ENCODE results near the gene E2F6. TPM values are rescaled to one million over a fixed set of nuclear protein-coding genes. Genes with fewer than 3 reads are reported as not detected.

Gene E2F6
- polyA plus RNA-seq, 1 of the 3 experiments (the other 2 are of a cell fraction), result 15.3 TPM

DNA sequence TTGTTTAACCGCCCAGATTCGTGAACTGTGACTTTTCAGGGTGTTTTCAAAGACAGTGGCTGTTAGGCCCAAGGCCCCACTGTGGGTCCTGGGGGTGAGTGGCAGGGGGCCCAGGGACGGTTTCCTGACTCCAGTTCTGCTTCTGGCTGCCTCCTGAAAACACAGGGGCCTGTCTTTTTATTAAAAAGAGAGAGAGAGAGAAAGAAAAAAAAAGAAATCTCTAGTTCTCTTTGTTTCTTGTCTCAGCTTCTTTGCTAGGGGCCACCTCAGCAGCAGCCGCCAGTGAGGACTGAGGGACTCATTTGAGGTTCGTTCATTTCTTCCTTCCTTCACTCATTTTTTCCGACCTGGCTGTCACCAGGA lies 15.4 kb upstream of the E2F6 start:
- Histone ChIP-seq H3K4me1 (ENCODE audit: control insufficient read depth in 1 of 2, insufficient read depth in 2 of 2, low read depth in 1 of 2, low read length in 1 of 2) (peaks cover 0 to 6% of the 10 kb centered on the region in 2 experiments; a peak in 1 of 4 replicates), H3K36me3 (replicated peaks in 1 of 2; ENCODE audit: control insufficient read depth in 1 of 2, insufficient read depth in 2 of 2, low read length in 1 of 2) (no peaks in the 10 kb centered on the region), H3K9me2 (no peaks in the 10 kb centered on the region), H3K27ac (ENCODE audit: low read depth in 2 of 2, low read length in 1 of 2) (no peak overlapping the region), H3K4me2 (no peak overlapping the region), H3K79me2 (ENCODE audit: insufficient read depth) (no peaks in the 10 kb centered on the region), H3K9ac (no peak overlapping the region), H4K20me1 (ENCODE audit: insufficient read depth) (no peaks in the 10 kb centered on the region), H3K9me3 (no peaks in the 10 kb centered on the region), H2AFZ (ENCODE audit: low read depth) (no peak overlapping the region), H3K4me3 (ENCODE audit: low read depth in 2 of 2, low read length in 1 of 2) (no peak overlapping the region), H3F3A (replicated peaks; ENCODE audit: insufficient read depth) (no peaks in the 10 kb centered on the region), H3K27me3 (ENCODE audit: insufficient read depth) (peaks cover 10% of the 10 kb centered on the region; the same call in 1 of the 2 replicates)
- 96% methylated on average over 6 of the region's 6 CpGs for WGBS (ENCODE audit: low lambda C conversion rate)
- CTCF ChIA-PET, result interaction anchor here (0.9 to 13.2 kb wide), 13 partner anchors 10 to 349 kb away, joined by 3 to 708 read pairs (median 4); partner anchors contain the start of gene GREB1
- POLR2A ChIA-PET, result interaction anchor here (2.5 kb wide), 1 partner anchor 16 kb away, joined by 16 read pairs; the partner anchor contains the start of gene E2F6
- DNase-seq, result no peak
- TF ChIP-seq NFIC (IDR thresholded peaks at IDR 0.05; ENCODE audit: borderline replicate concordance), result no peak
- no peak for TF ChIP-seq FOXM1 (IDR thresholded peaks at IDR 0.05; ENCODE audit: low read depth)
- no peak for TF ChIP-seq ZBTB33 (IDR thresholded peaks at IDR 0.05; ENCODE audit: borderline replicate concordance, low read depth)
- no peak for TF ChIP-seq JUND (IDR thresholded peaks at IDR 0.05)
- no peak for TF ChIP-seq RFX5 (IDR thresholded peaks at IDR 0.05; ENCODE audit: low read length)
- TF ChIP-seq SIN3A (IDR thresholded peaks at IDR 0.05; ENCODE audit: borderline replicate concordance, low read depth, low read length), result no peak
- TF ChIP-seq, protein P1, sequence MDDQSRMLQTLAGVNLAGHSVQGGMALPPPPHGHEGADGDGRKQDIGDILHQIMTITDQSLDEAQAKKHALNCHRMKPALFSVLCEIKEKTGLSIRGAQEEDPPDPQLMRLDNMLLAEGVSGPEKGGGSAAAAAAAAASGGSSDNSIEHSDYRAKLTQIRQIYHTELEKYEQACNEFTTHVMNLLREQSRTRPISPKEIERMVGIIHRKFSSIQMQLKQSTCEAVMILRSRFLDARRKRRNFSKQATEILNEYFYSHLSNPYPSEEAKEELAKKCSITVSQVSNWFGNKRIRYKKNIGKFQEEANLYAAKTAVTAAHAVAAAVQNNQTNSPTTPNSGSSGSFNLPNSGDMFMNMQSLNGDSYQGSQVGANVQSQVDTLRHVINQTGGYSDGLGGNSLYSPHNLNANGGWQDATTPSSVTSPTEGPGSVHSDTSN (IDR thresholded peaks at IDR 0.05), result no peak
- no peak for TF ChIP-seq FOXJ3 (CRISPR knock-in tag; IDR thresholded peaks at IDR 0.05)

DNA sequence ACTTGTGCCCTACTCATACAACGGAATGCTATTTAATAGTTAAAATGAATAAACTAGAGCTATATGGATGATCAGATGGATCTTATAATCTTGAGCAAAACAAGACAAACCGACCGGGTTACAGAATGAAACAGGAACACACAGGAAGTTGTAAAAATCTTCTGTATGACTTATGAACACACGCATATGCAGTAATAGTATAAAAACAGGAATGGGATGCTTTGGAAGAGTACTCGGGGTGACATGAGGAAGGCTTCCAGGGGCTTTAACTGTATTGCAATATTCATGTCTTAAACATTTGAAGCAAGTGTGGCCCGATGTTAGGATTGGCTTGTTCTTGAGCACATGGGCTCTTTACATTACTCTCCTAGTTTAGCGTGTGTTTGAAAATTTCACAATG lies 14.9 kb upstream of the E2F6 start:
- no peaks in the 10 kb centered on the region for H3F3A ChIP-seq (replicated peaks; ENCODE audit: insufficient read depth)
- POLR2A ChIA-PET, result interaction anchor here (0.7 kb wide), 1 partner anchor 100 kb away, joined by 7 read pairs; no protein-coding TSS in a partner anchor
- peaks cover 0 to 6% of the 10 kb centered on the region in 2 experiments; a peak in 1 of 4 replicates for H3K4me1 ChIP-seq (ENCODE audit: control insufficient read depth in 1 of 2, insufficient read depth in 2 of 2, low read depth in 1 of 2, low read length in 1 of 2)
- H3K79me2 ChIP-seq (ENCODE audit: insufficient read depth), result no peaks in the 10 kb centered on the region
- no peak overlapping the region for H2AFZ ChIP-seq (ENCODE audit: low read depth)
- H3K36me3 ChIP-seq (replicated peaks in 1 of 2; ENCODE audit: control insufficient read depth in 1 of 2, insufficient read depth in 2 of 2, low read length in 1 of 2), result no peaks in the 10 kb centered on the region
- no peaks in the 10 kb centered on the region for H3K9me2 ChIP-seq
- H3K27me3 ChIP-seq (ENCODE audit: insufficient read depth), result peaks cover 6% of the 10 kb centered on the region; the same call in 1 of the 2 replicates
- no peak overlapping the region for H3K9ac ChIP-seq
- no peaks in the 10 kb centered on the region for H3K9me3 ChIP-seq
- CTCF ChIA-PET, result interaction anchor here (0.6 to 13.2 kb wide), 17 partner anchors 11 to 534 kb away, joined by 3 to 708 read pairs (median 3); partner anchors contain the start of gene E2F6
- DNase-seq, result no peak
- no peak overlapping the region for H3K27ac ChIP-seq (ENCODE audit: low read depth in 2 of 2, low read length in 1 of 2)
- no peak overlapping the region for H3K4me3 ChIP-seq (ENCODE audit: low read depth in 2 of 2, low read length in 1 of 2)
- H4K20me1 ChIP-seq (ENCODE audit: insufficient read depth), result no peaks in the 10 kb centered on the region
- H3K4me2 ChIP-seq, result no peak overlapping the region
- WGBS (ENCODE audit: low lambda C conversion rate), result 87% methylated on average over 7 of the region's 7 CpGs
- no peak for TF ChIP-seq FOSL2 (IDR thresholded peaks at IDR 0.05; ENCODE audit: borderline replicate concordance, low read depth)
- TF ChIP-seq POLR2AphosphoS5 (IDR thresholded peaks at IDR 0.05; ENCODE audit: low read depth, low read length), result no peak
- TF ChIP-seq CHD2 (IDR thresholded peaks at IDR 0.05; ENCODE audit: low read length, partially characterized antibody), result no peak
- no peak for TF ChIP-seq GATA2 (CRISPR knock-in tag; IDR thresholded peaks at IDR 0.05)
- TF ChIP-seq NFIC (IDR thresholded peaks at IDR 0.05; ENCODE audit: borderline replicate concordance), result no peak

Measured in SK-N-SH (cell line).